T-helper 17 cell (primary cell): ENCODE data around the gene POC1B. TPM values are rescaled to one million over a fixed set of nuclear protein-coding genes. Genes with fewer than 3 reads are reported as not detected.

Experiments
- ATAC-seq: fragments of 150-1000 bp; cut with Tn5 transposase; 2 replicates; pipeline ENCODE4 v1.10.0; 2021; ENCODE audit warnings: mild to moderate bottlenecking, moderate library complexity
- DNase-seq, 3 donors: peaks; one replicate each; pipeline versions ENCODE4 v3.0.0 to v3.0.0-alpha.2; 2020 to 2021
- H3K9me3 ChIP-seq: one replicate; pipeline ENCODE4 v1.7.0; 2013; ENCODE audit warnings: low read length, mild to moderate bottlenecking; ENCODE audit not compliant: control insufficient read depth, poor library complexity, severe bottlenecking
- H3K27ac Mint-ChIP-seq: one replicate; pipeline ENCODE4 v1.8.0; 2022; ENCODE audit warnings: mild to moderate bottlenecking, moderate library complexity, mixed read lengths
- H3K27me3 Mint-ChIP-seq: one replicate; pipeline ENCODE4 v1.8.0; 2022; ENCODE audit warnings: mixed read lengths
- H3K36me3 Mint-ChIP-seq: one replicate; pipeline ENCODE4 v1.8.0; 2022; ENCODE audit warnings: low read depth, mixed read lengths
- H3K4me1 Mint-ChIP-seq: one replicate; pipeline ENCODE4 v1.8.0; 2022; ENCODE audit warnings: mild to moderate bottlenecking, mixed read lengths
- H3K4me3 Mint-ChIP-seq: one replicate; pipeline ENCODE4 v1.8.0; 2022; ENCODE audit warnings: mild to moderate bottlenecking, moderate library complexity, mixed read lengths
- total RNA-seq, 4 donors: library from RNA in 2 of 4; stranded (reverse) in 2 of 4; gene quantifications; one replicate each; pipeline ENCODE4 v1.2.3 and lab custom pipeline; 2022 to 2026

POC1B gene
- total RNA-seq, 2 donors from 2014 or later: 18.2 to 22.0 TPM

DNA sequence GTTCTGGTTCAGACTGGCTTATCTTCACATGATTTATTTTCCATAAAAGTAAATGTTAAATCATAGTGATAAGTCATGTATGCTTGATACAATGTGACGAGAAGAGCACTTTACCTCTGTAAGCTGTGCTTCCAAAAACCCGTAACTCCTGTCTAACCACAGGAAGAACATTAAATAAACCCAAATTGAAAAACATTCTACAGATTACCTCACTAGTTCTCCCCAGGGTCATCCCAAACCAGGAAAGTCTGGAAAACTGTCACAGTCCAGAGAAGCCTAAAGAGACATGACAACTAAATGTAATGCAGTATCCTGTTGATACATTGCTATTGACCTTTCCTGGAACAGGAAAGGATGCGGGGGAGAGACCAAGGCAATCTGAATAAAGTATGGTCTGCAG, 141.0 kb downstream of the POC1B start:
- no peak for ATAC-seq
- no peaks in the 10 kb centered on the region for H3K9me3 ChIP-seq
- Mint-ChIP-seq H3K27me3 (no peaks in the 10 kb centered on the region), H3K4me3 (no peak overlapping the region), H3K36me3 (no peaks in the 10 kb centered on the region), H3K27ac (no peak overlapping the region), H3K4me1 (peaks cover 5% of the 10 kb centered on the region)
- no peak for DNase-seq

DNA sequence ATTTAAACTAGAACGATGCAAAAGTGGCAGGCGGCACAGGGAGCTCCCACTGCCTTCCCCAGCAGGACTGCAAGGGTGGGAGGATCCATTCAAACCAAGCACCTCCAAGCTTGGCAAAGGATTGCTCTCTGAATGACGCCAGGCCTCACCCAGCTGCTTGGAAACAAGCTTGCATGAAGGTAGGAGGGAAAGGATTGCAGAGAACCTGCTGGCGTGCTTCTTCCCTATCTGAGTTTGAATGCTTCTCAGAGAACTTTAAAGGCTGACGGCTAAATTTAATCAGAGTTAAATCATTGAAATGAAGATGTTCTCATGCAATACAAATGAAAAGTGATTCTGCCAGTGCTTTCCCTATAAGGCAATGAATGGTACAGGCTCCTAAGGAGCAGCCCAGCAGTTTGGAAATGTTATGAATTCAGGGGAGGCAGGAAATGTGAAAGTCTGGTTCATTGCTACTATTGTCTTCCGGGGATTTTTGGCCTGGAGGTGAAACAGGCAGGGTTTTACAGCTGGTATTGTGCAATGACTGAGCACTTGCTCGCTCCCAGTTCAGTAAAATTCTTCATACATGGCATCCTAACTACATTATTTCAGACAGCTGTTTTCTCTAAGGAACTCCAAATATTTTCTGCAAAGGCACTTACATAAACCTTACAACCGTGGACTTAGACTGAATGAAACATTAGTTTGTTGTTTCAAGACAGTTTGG, 141.6 kb downstream of the POC1B start:
- H3K27ac Mint-ChIP-seq: no peak overlapping the region
- no peaks in the 10 kb centered on the region for H3K36me3 Mint-ChIP-seq
- H3K27me3 Mint-ChIP-seq: no peaks in the 10 kb centered on the region
- DNase-seq (no peak), ATAC-seq (no peak)
- H3K4me3 Mint-ChIP-seq: no peak overlapping the region
- peaks cover 4% of the 10 kb centered on the region for H3K4me1 Mint-ChIP-seq
- no peaks in the 10 kb centered on the region for H3K9me3 ChIP-seq

DNA sequence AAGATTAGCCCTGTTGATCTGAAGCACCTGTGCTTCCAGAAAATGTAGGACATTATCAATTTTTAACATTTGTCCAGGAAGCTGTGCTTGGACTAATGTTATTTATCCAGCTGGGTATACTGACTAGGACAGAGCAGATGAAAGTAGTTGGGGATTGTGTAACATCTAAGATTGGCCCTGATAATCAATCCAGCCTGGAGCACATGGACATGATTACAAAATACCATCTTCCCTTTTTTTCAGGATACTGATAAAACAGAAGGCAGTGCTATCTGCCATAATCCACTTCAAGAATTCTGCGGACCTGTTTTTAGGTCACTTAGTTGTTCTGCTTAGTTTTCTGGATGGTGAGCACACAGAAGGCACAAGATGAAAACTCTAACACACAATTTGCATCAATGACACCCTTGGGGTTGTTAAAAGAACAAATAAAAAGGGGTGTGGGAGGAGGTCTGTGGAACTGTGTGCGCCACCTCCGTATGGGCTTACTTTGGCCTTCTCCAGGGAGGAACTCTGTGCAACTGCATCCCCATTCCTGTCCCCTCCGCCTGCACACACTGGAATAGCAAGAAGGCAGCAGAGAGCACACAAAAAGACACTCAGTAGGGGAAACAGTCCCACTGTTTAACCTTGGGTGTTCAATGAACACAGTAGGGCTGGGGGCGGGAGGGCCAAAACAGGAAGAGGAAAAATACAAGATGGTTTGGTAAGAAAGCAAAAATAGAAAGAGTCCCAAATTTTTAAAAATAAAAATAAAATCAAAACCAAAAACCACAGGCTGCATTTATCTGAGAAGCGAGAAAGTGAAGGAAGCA, 142.4 kb downstream of the POC1B start:
- peaks cover 4% of the 10 kb centered on the region for H3K4me1 Mint-ChIP-seq
- no peaks in the 10 kb centered on the region for H3K9me3 ChIP-seq
- no peak for ATAC-seq
- H3K36me3 Mint-ChIP-seq: no peaks in the 10 kb centered on the region
- no peak for DNase-seq
- H3K27ac Mint-ChIP-seq: no peak overlapping the region
- H3K27me3 Mint-ChIP-seq: no peaks in the 10 kb centered on the region
- no peak overlapping the region for H3K4me3 Mint-ChIP-seq

DNA sequence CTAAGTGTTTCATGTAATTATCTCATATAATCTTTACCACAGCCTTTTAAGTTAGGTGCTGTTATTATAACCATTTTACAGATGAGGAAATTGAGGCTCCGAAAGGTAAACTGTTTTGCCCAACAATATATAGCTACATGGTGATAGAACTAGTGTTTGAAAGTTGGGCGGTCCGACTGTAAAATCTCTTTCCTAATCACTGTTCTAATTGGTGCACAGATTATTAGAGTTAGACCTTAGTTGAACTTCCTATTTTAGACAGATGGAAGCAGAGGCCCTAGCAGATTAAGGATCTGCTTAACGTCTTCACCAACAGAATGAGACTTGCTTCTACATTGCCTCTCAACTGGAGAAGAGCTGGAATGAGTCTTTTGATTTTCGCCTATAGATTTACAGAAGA, 143.5 kb downstream of the POC1B start:
- Mint-ChIP-seq H3K27me3 (no peaks in the 10 kb centered on the region), H3K4me3 (no peak overlapping the region), H3K4me1 (peaks cover 4% of the 10 kb centered on the region), H3K27ac (no peak overlapping the region), H3K36me3 (no peaks in the 10 kb centered on the region)
- DNase-seq (no peak), ATAC-seq (no peak)
- H3K9me3 ChIP-seq: no peaks in the 10 kb centered on the region

DNA sequence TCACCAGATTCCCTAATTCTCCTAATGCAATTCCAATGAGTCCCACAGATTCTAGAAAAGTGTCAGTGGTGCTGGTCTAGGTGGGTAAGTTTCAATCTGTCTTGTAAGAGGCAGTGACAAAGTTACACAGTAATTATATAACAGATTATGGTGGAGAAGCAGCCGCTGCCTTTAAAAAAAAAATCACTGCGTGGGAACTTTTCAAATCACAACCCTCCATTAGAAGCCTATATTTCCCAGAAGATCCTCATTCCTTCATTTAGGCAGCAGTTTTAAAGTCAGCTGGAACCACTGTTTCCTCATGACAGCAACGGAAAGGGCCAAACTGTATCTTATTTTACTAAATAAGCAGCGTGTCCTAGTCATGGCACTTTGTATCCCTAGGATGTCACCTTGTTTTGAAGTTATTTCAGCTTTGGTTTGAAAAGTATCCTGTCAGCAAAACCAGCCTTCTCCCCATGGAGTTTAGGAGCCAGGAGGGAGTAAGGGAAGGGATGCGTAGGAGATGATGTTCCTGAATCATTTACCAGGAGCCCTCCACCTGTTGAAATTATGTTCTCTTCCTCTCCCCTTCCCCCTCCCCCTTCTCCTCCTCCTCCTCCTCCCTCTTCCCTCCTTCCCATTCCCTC, 145.9 kb downstream of the POC1B start:
- DNase-seq (no peak), ATAC-seq (no peak)
- peaks cover 9% of the 10 kb centered on the region for H3K4me1 Mint-ChIP-seq
- no peak overlapping the region for H3K27ac Mint-ChIP-seq
- H3K4me3 Mint-ChIP-seq: no peak overlapping the region
- no peaks in the 10 kb centered on the region for H3K27me3 Mint-ChIP-seq
- no peaks in the 10 kb centered on the region for H3K36me3 Mint-ChIP-seq
- no peaks in the 10 kb centered on the region for H3K9me3 ChIP-seq

DNA sequence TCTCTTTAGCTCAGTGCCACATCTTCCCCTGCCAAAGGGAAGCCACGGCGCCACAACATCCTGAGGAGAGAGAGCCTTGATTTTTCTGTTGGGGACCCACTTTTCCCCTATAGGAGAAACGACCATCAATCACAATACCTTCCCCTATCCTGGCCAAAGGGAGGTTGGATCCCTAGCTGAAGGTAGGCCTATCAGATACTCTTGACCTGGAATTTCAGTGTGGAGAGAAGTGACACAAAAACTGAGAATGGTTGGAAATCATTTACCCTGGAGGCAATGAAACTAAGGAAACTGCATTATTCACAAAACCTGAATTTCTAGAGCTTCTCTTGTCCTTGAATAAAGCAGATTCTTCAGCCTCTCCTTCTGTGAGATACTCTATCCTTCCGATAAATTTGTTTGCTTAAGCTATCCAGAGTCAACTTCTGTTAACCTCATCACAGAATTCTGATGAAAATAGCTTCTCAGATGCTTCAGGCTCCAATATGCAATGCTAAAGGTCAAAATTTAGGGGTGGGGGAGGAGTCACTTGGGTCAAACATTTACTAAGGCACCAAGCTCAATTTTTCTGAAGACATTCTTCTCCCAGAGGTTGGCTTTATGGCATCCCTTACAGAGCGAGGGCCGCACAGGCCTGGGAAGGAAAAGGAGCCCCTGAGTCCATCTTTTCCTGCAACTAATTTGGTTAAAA, 146.6 kb downstream of the POC1B start:
- Mint-ChIP-seq H3K36me3 (no peaks in the 10 kb centered on the region), H3K4me1 (peaks cover 7% of the 10 kb centered on the region), H3K27ac (no peak overlapping the region), H3K27me3 (no peaks in the 10 kb centered on the region), H3K4me3 (no peak overlapping the region)
- no peaks in the 10 kb centered on the region for H3K9me3 ChIP-seq
- no peak for DNase-seq
- ATAC-seq: no peak

DNA sequence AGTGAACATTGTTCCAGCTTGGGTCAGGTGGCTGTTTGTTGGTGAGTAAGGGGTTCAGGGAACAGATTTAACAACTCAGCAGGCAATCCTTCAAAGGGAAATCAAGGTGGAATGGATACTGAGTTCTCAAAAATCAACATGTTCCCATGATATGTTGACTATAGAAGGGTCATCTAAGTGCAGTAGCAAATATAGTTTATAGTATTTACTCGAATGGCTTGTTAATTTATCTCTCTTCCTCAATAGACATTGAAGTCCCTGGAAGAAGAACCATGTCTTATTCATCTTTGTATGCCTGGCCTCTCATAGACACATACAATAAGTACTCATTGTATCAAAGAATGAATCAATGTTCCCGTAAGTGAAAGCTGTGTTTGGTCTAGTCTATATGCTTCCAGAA, 149.0 kb downstream of the POC1B start:
- DNase-seq: no peak
- Mint-ChIP-seq H3K4me1 (peaks cover 7% of the 10 kb centered on the region), H3K4me3 (no peak overlapping the region), H3K27ac (no peak overlapping the region), H3K36me3 (no peaks in the 10 kb centered on the region), H3K27me3 (no peaks in the 10 kb centered on the region)
- ATAC-seq: no peak
- H3K9me3 ChIP-seq: no peaks in the 10 kb centered on the region

DNA sequence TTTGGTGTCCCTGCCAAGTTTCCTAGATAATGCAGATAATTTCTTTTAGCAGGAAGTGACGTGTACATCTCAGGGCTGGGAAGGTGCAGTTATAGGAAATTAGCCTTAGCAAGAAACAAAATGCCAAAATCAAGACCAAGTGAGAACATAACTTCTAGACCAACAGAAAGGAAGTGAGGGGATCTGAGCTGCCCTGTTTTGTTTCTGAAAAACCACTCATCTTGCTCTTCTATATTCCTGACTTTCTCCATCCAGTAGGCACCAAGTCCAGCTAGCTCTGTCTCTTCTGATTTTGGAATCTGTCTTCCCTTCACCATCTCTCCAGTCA, 149.7 kb downstream of the POC1B start:
- H3K27ac Mint-ChIP-seq: no peak overlapping the region

DNA sequence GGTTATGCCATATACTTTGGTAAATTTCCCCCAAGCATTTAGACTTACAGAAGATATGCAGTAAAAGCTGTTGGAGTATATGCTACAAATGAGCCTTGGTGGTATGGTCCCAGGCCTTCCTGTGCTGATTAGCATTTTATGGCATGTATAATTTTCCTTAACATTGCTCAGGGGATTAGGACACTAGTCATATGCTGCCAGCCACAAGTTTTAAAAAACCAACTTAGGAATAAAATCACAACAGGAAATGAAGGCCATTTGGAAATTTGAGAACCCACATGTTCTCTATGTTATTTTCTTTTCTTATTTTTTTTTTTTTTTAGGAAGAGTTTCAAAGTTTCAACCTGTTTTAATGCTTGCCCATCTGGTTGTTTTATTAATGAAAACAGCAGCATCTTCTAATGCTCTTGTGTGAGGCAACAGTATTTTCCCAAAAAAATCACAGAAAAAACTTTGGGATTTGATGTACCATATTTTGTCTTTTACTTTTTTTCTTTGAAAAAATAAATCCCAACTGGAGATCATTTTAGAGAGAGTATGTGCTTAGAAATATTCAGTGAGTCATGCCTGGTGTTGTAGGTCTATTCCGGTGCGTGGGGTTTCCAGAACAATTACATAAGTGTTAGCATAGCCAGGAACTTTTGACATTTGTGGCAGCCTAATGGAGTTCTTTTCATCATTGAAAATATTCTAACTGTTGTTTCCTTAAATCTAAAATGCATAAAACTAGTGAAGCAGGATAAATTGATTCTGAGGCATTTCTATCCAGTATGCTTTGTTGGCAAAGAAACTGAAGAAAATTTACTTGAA, 151.9 kb downstream of the POC1B start:
- ATAC-seq (no peak), DNase-seq (no peak)
- H3K4me3 Mint-ChIP-seq: no peak overlapping the region
- H3K27ac Mint-ChIP-seq: no peak overlapping the region
- peaks cover 7% of the 10 kb centered on the region for H3K4me1 Mint-ChIP-seq
- H3K27me3 Mint-ChIP-seq: no peaks in the 10 kb centered on the region
- H3K36me3 Mint-ChIP-seq: no peaks in the 10 kb centered on the region
- no peaks in the 10 kb centered on the region for H3K9me3 ChIP-seq

More for the DNA sequence above, 149.7 kb downstream of the POC1B start:
- no peaks in the 10 kb centered on the region for H3K9me3 ChIP-seq
- Mint-ChIP-seq H3K4me1 (peaks cover 7% of the 10 kb centered on the region), H3K27me3 (no peaks in the 10 kb centered on the region), H3K4me3 (no peak overlapping the region), H3K36me3 (no peaks in the 10 kb centered on the region)
- ATAC-seq (no peak), DNase-seq (no peak)

DNA sequence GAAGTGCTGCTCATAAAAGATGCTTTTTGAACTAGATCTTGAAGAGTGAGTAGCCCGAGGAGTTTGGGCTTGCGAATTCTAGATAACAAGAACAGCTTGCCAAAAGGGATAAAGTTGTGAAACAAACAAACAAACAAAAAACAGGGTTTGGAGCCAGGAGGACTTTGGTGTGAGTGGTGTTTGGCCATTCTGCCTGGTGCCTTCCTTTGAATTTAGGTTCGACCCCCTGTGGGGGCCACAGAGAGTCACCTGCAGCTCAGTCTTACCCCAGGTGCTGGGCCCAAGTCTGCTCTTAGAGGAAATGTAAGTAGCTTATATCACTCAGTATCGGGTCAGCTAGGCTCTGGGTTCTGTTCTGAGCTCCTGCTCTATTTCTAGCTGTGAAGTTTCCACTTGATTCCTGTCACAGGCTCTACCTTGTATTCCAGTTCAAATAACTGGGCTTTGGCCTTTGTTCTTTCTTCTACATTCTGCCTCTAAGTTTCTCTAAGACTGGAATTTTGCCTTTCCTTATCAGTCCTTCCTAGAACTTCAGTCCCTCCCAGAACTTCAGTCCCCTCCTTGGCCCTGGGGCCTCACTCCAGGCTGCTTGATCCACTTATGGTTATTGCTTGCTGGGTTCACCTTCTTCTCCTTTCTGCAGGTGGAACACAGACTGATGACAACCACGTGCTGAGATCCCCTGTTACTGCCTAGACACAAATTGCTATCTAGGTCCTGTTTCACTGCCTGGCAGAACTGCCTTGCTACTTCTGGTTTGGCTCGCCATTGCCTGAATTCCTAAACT, 153.1 kb downstream of the POC1B start:
- H3K27ac Mint-ChIP-seq: no peak overlapping the region
- no peak overlapping the region for H3K4me3 Mint-ChIP-seq
- H3K36me3 Mint-ChIP-seq: no peaks in the 10 kb centered on the region
- peaks cover 7% of the 10 kb centered on the region for H3K4me1 Mint-ChIP-seq
- DNase-seq (no peak), ATAC-seq (no peak)
- H3K27me3 Mint-ChIP-seq: no peaks in the 10 kb centered on the region
- no peaks in the 10 kb centered on the region for H3K9me3 ChIP-seq

DNA sequence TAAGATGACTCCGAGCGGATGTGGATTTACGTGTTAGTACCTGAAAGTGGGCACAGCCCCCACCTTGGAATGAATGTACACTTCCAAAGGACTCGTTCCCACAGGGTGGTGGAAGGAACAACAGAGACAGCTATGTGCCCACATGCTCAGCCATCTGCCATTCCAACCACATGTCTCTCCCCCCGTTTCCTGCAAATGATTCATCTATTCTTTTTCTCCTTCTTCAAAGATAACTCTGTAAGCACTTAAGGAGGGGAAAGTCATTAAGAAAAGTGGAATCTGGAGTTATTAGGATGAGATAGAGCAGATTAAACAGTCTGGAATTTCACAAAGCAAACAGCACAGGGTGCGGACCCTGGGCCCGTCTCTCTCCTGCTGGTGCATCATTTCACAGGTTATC, 155.0 kb downstream of the POC1B start:
- no peaks in the 10 kb centered on the region for H3K36me3 Mint-ChIP-seq
- no peak for ATAC-seq
- H3K27ac Mint-ChIP-seq: no peak overlapping the region
- peaks cover 4% of the 10 kb centered on the region for H3K4me1 Mint-ChIP-seq
- DNase-seq: no peak
- H3K4me3 Mint-ChIP-seq: no peak overlapping the region
- H3K27me3 Mint-ChIP-seq: no peaks in the 10 kb centered on the region
- H3K9me3 ChIP-seq: no peaks in the 10 kb centered on the region

DNA sequence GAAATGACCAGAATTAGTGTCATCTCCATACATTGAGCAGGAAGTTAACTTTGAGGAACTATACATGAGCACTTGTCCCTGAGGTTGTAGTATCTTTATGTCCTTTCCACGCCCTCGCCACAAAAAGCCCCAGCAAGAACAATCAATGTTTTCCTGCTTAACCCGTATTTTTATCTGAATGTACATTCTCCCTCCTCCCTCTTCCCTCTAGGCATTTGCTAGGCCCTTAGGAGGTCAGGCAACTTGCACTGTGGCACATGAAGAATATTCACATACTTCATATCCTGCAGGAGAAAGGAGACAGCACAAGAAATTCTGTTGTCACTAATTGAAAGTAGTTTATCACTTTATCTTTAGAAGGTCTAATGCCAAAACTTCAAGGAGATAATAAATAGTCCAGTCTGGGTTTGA, 155.4 kb downstream of the POC1B start:
- H3K9me3 ChIP-seq: no peaks in the 10 kb centered on the region
- Mint-ChIP-seq H3K27ac (no peak overlapping the region), H3K4me1 (peaks cover 2% of the 10 kb centered on the region), H3K36me3 (no peaks in the 10 kb centered on the region), H3K27me3 (no peaks in the 10 kb centered on the region), H3K4me3 (no peak overlapping the region)
- DNase-seq: no peak
- no peak for ATAC-seq
